ENCODE results near the gene PABPC3.

Gene PABPC3

DNA sequence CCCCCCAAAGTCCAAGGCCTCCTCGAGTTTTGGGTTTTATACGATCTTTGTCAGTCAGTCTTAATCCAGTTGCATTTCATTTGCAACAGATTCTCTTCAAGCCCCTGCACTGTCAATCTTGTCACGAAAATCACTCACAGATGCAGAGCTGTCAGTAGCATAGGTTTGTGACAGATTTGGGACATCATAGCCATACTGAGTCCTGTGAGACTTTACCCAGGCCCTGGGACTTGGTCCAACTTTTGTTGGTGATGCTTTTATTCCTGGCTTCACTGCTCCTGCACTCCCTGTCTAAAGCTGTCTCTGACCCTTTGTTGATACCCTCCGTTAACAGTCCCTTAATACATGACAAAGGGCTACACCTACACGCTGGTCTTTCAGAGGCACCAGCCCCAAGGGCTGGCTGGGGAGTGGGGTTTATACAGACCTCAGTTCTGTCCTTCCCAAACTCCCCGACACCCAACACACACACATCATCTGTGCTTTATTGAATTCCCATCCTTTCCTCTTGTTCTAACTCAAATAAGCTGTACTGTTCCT lies 36.0 kb downstream of the PABPC3 start:
- no peak for DNase-seq

DNA sequence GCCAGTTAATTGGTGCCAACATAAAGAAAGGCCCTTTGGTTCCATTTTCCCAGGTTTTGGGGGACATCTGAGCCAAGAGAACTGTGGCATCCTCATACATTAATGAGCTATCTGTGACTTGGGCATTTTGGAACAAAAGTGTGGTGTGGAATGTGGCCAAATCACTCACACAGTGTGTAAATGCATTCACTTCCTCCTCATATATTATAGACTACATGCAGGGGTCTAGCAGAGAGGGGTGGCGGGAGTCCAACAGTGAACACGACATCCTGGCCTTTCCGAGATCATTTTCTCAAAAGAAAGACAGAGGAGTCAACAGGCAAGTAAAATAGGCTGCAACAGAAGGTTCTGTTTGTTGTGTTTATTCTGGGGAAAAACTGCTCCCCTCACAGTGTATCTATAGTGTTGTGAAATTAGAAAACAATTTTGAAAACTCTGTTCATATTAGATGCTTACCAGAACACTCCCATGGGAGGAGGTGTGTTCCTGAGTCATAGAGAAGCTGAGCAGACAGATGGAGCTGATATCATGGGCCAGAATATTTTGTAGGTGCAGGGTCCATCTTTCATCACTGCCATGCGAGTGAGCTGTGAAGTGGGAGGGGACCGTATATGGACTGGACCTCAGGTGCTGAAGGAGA lies 36.9 kb downstream of the PABPC3 start:
- Histone ChIP-seq H3K27me3 (replicated peaks) (no peaks in the 10 kb centered on the region), H3K36me3 (replicated peaks) (no peaks in the 10 kb centered on the region), H3K27ac (no peak overlapping the region), H3K4me3 (ENCODE audit: low read depth, low read length) (no peak overlapping the region)
- TF ChIP-seq, protein P1, sequence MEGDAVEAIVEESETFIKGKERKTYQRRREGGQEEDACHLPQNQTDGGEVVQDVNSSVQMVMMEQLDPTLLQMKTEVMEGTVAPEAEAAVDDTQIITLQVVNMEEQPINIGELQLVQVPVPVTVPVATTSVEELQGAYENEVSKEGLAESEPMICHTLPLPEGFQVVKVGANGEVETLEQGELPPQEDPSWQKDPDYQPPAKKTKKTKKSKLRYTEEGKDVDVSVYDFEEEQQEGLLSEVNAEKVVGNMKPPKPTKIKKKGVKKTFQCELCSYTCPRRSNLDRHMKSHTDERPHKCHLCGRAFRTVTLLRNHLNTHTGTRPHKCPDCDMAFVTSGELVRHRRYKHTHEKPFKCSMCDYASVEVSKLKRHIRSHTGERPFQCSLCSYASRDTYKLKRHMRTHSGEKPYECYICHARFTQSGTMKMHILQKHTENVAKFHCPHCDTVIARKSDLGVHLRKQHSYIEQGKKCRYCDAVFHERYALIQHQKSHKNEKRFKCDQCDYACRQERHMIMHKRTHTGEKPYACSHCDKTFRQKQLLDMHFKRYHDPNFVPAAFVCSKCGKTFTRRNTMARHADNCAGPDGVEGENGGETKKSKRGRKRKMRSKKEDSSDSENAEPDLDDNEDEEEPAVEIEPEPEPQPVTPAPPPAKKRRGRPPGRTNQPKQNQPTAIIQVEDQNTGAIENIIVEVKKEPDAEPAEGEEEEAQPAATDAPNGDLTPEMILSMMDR (IDR thresholded peaks at IDR 0.05; ENCODE audit: low read depth, low read length, missing control alignments), result no peak
- in situ Hi-C loops (cut with HindIII; ENCODE audit: low pct_ligation_motif_present, low sequenced_read_pairs), result no loop called here
- no peak for DNase-seq

More for the DNA sequence above, 36.0 kb downstream of the PABPC3 start:
- Histone ChIP-seq H3K27me3 (replicated peaks) (no peaks in the 10 kb centered on the region), H3K36me3 (replicated peaks) (no peaks in the 10 kb centered on the region), H3K4me3 (ENCODE audit: low read depth, low read length) (no peak overlapping the region), H3K27ac (no peak overlapping the region)
- in situ Hi-C loops (cut with HindIII; ENCODE audit: low pct_ligation_motif_present, low sequenced_read_pairs), result no loop called here
- TF ChIP-seq, protein P1 (IDR thresholded peaks at IDR 0.05; ENCODE audit: low read depth, low read length, missing control alignments), result no peak

DNA sequence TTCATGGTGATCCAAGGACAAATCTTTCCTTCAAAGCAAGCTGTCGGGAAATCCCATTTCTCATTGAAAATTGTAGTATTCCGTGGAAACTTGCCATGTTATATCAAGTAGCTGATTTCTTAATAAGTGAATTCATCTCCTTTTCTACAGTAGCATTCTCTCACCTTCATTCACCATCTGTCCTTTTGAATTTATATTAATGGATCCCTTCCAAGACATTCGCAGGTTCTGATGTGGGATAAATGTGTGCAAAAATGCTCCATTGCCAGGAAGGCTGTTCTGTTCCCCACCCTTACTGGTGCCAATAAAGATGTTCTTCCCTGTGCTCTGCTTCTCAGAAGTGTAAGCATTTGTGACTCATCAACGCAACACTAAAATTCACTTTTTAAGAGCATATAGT lies 40.0 kb downstream of the PABPC3 start:
- in situ Hi-C loops (cut with HindIII; ENCODE audit: low pct_ligation_motif_present, low sequenced_read_pairs), result no loop called here
- no peaks in the 10 kb centered on the region for H3K27me3 ChIP-seq (replicated peaks)

DNA sequence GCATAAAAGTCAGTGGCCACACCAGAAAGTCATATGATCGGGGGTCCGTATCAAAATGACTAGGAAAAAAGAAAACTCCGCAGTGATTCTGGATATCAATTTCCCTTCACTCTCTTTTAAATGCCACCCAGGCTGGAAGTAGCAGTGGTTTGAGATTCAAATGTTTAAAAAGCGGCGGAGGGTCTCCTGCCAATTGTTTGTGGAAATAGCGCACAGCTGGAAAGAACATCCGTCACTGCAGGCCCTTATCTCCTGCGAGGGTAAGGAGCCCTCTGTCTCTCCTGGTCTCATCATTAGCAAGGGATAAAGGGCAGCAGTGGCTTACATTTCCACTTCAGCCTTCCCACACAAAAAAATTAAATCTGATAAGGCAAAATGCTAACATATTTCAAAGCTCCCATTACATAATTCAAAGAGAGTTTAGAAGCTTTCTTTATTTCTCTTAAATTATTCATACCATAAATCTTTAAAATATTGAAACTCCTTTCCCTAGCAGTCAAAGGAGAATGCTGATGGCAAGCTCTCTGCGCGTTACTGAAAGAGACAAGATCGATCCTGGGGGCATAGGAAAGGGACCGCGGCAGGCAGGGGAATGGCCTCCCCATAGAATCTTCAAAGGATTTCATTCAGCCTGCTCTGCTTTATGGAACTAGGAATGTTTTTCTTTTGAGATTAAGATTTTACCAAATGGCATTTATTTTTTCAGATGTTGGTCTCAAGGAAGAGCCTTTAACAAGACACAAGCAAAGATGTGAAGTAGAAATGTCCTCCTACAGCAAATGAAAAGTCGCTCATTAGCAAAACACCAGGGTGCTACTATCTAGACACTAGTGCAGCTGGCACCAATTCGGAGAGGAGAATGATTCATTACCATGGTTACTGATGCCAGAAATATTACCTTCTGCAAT lies 41.2 kb downstream of the PABPC3 start:
- in situ Hi-C loops (cut with HindIII; ENCODE audit: low pct_ligation_motif_present, low sequenced_read_pairs), result no loop called here
- no peak for DNase-seq
- TF ChIP-seq, protein P1 (IDR thresholded peaks at IDR 0.05; ENCODE audit: low read depth, low read length, missing control alignments), result no peak
- Histone ChIP-seq H3K4me3 (ENCODE audit: low read depth, low read length) (no peak overlapping the region), H3K36me3 (replicated peaks) (no peaks in the 10 kb centered on the region), H3K27ac (no peak overlapping the region), H3K27me3 (replicated peaks) (no peaks in the 10 kb centered on the region)

More for the DNA sequence above, 40.0 kb downstream of the PABPC3 start:
- H3K27ac ChIP-seq, result no peak overlapping the region
- no peaks in the 10 kb centered on the region for H3K36me3 ChIP-seq (replicated peaks)
- TF ChIP-seq, protein P1 (IDR thresholded peaks at IDR 0.05; ENCODE audit: low read depth, low read length, missing control alignments), result no peak
- H3K4me3 ChIP-seq (ENCODE audit: low read depth, low read length), result no peak overlapping the region
- no peak for DNase-seq

DNA sequence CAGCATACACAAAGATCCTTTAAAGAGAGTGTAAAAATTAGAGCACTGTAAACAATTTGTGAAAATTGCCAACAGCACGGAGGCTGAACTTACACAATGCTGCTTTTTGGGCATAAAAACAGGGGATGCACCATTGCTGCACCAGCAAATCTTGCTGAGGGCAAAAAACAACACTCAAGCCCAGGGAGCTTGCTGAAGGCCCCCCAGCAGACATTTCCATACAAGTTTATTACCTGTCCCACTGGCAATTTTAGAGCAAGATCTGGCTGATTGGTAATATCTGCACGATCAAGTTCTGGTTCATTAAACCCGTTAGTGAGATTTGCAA lies 41.8 kb downstream of the PABPC3 start:
- in situ Hi-C loops (cut with HindIII; ENCODE audit: low pct_ligation_motif_present, low sequenced_read_pairs), result no loop called here
- Histone ChIP-seq H3K4me3 (ENCODE audit: low read depth, low read length) (no peak overlapping the region), H3K27ac (no peak overlapping the region), H3K27me3 (replicated peaks) (no peaks in the 10 kb centered on the region), H3K36me3 (replicated peaks) (no peaks in the 10 kb centered on the region)
- DNase-seq, result no peak
- TF ChIP-seq, protein P1 (IDR thresholded peaks at IDR 0.05; ENCODE audit: low read depth, low read length, missing control alignments), result no peak

Data from brain microvascular endothelial cell (primary cell).